NCI-H2029 (cell line): ENCODE measurements around the gene CFAP45.

Experiments used
- DNase-seq: peaks from one replicate; lab custom pipeline; 2025; lab: John Stamatoyannopoulos, UW

CFAP45 gene

DNA sequence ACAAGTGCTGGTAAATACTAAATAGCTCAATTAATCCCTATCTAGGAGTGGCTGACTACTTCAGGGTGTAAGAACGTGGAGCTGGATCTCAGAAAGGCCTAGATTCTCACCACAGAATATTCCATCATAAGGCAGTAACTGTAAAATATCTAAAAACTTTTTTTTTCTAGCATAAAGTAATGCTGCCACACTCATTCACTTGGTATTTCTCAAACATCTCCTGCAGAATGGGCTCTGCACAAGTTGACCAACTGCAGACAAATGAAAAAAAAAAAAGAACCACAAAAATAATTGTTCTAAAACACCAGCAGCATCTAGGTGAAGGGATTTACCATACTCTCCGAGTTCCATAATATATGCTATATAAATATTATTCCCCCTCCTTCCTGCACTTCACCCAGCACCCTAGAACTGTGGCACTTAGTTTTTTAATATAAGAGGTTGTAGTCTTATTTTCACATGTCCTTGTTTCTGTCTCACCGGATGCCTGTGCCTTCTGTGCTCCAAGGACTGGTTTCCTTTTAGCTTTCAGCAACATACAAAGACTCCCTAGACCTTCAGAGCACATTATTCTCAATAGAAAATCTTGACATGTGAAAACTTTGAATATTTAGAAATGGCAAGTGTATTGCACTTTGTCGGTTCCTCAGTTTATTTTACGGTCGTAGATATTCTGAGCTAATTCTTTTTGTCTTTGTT is 46.4 kb downstream of the CFAP45 start:
- no peak for DNase-seq

- no peak for DNase-seq
Measured at GRCh38 chr1:159851407-159851806, 48.6 kb downstream of the CFAP45 start.

DNA sequence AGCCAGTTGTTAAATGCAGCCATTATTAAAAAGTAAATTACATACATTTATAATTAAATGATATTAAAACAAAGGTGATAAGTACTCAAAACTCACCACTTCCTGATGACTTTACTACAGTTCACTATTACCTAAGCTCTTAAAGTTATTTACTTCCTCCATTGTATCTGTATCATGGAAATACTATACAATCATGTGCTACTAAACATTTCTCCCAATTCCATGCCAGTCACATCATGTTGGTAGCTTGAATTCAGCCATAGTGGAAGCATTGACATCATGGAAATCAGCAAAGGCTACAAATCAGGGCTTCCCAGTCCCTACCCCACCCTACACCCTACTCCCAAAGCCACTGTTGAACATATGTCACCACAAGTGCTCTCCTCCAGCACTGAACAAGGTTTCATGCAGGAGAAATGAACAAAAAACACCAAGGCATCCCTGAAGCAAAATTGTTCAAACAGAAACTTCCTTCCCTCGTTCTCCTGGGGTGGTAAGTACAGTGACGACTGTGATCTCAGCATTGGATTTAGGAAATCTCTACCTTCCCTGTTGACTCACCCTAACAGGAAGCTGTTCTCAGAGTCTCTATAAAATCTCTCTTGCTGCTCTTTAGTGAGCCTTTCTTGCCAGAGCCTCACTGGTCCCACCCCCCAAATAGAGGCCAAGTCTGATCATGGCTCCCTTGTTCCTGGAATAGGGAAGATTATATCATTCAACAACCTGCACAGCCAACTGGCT is 50.2 kb downstream of the CFAP45 start:
- no peak for DNase-seq

GRCh38 chr1:159848326-159848725 is 51.6 kb downstream of the CFAP45 start:
- DNase-seq, result no peak

GRCh38 chr1:159847231-159847630 is 52.7 kb downstream of the CFAP45 start:
- DNase-seq, result no peak

- DNase-seq, result no peak
Measured at GRCh38 chr1:159845751-159846629, 54.0 kb downstream of the CFAP45 start.

DNA sequence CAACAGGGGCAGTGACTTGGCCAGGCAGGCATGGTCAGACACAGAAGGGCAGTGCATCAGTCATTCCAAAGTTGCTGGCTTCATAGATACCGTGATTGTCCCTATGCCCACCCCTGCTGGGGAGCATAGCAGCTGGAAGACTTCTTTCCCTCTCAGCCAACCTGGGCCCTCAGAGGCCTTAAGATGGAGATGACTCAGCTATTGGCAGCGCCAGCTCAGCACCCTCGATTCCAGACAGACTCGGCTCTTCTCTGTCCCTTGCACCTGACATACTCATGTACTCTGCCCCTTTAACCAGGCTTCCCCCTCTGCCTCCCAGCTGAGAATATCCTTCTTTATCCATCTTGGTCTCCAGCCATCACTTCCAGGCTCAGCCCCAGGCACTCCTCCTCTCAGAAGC is 56.5 kb downstream of the CFAP45 start:
- no peak for DNase-seq

- DNase-seq, result no peak
Measured at GRCh38 chr1:159841749-159842148, 58.2 kb downstream of the CFAP45 start.

DNA sequence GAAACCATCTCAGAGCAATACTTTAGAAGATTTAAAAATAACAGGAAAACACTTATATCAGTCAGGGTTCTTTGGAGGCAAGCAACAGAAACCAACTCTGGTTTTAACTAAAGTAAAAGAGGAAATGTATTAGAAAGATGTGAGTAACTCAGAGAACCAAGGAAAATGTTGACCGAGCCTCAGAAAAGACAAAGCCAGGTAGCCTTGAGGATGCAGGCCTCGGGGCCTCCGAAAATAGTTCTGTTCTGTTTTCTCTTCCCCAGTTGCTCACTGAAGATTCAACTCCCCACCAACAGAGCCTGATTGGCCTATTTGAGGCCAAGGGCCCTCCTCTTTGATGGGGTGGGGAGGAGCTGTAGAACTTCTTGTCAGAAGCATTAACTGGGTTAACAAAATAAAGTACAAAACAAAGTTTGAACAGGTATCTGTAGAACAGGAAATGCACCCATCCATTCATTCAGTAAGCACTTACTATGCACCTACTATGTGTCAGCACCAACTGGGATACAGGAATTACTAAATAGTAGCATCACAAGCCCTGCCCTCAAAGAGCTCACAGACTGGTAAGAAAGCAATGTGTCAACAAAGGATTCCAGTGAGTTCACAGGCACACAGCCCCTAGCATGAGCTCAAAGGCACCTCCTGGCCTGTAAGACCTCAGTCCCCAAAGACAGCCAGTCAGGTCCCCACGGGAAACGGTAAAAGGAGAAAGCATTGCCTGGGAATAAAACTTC is 60.7 kb downstream of the CFAP45 start:
- DNase-seq, result no peak

DNA sequence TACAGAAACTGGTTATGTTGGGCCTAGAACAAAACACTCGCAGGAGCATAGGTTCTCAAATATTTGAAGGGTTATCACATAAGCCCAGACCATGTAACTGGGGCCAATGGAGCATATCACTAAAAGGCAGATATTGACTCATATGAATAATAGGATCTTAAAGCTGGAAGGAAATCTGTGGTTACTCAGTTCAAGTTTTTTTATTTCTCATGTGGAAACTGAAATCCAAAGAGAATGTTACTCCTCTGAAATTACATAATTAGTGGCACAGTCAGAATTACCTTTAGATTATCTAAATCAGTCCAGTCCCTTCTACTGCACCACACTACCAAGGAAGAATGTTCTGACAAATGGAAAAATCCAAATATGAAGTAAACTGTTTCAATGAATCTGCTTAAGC is 61.2 kb downstream of the CFAP45 start:
- DNase-seq, result no peak

- DNase-seq, result no peak
Measured at GRCh38 chr1:159835862-159836525, 64.0 kb downstream of the CFAP45 start.

- DNase-seq, result no peak
Measured at GRCh38 chr1:159835356-159835755, 64.6 kb downstream of the CFAP45 start.

GRCh38 chr1:159832309-159832708 is 67.7 kb downstream of the CFAP45 start:
- DNase-seq, result no peak

DNA sequence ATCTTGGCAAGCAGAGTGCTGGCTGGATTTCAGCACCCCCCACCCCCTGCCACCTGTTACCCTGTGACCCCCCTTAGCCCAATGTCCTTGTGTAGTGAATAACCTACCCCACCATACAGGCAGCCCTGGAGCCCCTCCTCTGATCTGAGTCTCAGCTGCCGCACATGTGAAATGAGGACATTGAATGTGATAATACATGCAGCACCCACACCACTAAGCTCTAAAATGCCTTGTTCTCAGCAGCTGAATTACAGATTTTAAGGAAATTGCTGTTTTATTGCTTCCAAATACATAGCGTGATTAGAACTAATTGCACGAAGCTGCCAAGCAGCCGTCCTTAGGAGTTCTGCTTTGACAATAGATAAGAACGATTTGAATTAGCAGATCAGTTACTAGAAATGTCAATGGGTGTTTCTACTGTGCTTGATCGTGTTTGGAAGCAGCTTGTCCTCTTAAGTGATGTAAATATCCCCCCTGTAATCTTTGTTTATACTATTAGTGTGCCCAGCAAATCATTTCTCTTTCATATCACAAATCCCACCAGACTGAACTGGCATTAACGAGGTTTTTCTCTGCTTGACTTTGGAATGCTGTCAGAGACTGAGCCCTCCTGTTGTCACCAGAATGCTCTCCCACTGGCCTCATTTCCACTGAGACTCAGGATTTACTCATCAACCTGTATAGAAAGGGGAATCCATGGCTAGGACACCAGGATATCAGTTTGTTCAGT is 68.4 kb downstream of the CFAP45 start:
- DNase-seq, result no peak

DNA sequence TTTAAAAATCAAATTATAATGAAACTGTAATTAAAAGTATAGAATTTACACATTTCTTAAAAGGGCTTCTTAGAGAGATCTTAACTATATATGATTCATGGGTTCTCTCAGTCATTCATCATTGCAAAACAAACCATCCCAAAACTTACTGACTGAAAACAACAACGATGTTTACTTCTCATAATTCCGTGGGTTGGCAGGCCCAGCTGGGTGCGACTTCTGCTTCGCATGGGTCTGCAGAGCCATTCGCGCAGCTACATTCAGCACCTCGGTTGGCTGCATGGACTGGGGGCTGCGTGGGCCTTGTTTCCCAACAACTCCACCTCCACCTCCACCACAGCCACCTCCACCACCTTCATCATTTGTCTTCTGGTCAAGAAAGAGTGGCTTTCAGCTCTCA is 69.2 kb downstream of the CFAP45 start:
- DNase-seq, result no peak

DNA sequence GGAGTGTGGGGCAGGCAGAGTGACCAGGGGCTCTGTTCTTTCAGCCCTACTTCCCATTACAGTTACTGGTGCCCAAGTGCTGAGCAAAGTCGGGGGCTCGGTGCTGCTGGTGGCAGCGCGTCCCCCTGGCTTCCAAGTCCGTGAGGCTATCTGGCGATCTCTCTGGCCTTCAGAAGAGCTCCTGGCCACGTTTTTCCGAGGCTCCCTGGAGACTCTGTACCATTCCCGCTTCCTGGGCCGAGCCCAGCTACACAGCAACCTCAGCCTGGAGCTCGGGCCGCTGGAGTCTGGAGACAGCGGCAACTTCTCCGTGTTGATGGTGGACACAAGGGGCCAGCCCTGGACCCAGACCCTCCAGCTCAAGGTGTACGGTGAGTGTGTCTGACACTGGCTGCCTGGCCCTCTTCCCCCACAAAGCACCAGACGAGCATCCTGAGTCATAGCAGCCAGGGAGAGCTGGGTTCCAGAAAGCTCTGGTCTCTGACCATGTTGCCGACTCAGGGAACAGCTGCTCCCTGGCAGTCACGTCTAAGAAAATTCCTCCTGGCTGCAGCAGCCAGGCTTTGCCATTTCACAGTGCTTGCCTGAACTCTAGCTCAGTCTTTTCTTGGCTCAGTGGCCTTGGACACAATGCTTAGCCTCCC is 70.0 kb downstream of the CFAP45 start:
- DNase-seq, result no peak

DNA sequence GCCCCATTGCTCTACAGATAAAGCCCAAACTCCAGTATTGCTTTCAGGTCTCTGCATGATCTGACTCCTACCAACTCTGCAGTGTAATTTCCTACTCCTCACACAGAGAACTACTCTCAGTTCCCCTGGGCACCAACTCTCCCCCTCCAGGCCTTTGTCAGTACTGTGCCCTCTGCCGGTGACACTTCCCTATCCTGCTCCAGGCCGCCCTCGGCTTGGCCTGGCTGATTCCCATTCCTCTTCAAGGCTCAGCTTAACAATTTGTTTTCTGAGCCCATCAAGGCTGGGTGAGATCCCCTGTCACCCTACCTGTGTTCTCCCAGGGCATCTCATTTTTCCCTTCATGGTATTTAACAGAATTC is 70.7 kb downstream of the CFAP45 start:
- DNase-seq, result no peak

DNA sequence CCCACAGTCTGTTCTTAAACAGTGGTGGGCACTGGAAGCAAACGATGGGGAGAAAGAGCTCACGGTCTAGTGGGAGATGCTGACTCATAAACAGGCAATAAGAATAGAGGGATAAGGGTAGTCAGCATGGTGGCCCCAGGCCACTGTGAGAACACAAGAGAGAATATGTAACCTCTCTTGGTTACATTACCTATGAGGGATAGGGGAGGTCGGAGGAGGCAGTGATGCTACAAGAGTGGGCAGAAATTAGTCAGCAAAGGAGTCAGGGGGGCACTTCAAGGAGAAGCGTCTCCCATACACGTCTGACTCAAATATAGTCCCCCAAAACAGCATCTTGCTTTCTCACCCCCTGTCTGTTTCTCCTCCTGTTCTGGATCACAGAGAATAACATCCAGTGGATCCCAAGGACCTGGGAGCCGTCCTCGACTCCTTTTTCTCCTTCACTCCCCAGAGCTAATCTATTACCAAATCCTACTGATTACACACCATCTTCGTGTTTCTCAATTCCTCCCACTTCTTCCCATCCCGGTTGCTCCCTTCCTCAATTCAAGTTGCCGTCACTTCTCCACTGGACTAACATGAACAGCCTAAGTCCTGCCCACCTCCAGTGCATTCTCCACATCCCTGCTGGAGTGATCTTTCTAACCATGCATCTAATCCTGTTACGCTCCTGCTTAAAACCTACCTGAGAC is 71.2 kb downstream of the CFAP45 start:
- DNase-seq, result no peak

DNA sequence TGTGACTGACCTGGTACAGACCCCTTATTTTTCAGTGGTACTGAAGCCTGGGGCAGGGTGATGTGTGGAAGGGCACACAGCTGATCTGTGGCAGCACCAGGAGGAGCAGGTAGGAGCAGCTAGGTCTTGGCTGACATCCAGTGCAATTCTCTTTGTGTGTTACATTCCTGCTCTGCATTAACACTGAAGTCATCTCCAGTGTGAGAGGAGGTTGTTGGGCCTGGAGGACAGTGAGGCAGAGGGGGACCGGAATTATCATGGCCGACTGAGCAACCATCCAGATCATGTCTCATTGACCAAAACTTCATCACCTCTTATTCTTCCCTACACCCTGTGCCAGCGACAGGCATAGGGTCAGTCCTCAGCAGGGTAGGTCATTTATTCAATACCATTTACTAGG is 71.8 kb downstream of the CFAP45 start:
- DNase-seq, result no peak

DNA sequence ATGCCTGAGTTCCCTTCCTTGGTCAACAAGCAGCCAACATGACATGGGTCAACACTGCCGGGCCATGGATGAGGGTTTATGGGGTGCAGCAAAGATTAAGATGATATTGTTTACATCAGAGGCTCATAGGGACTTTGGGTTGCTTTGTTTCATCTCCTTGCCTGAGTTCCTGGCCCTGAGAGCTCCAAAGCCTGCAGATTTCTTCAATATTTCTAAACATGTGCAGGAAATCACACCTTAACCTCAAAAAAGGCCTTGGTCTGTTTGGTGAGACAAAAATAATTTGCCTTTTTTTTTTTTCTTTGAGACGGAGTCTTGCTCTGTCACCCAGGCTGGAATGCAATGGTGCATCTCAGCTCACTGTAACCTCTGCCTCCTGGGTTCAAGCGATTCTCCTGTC is 72.4 kb downstream of the CFAP45 start:
- DNase-seq, result no peak
